ENCODE measurements around the gene ZSCAN32.
A peak's percentile ranks its signal among the peaks of the same experiment; 100 is the strongest.

The ZSCAN32 gene

DNA sequence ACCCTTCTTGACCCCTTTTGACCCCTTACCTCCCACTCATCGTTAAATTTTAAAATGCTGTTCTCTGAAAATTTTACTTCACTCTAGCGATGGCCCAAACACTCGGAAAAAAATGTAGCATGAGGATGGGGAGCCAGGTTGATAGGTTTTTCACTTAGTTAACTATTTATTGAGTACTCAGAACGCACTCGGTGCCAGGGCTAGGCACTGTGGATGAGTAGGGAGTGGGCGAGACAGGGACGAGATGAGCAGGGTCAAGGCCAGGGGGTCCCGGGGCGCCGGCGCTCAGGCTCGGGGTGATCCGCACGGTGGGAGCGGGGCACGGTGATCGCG lies 392 bp downstream of the ZSCAN32 start:
- 0 out of 2 replicates have a peak, but pooled peaks cover 4% of the 10 kb centered on the region for H3K9me3 ChIP-seq (ENCODE audit: low read length)
- peaks cover 13% of the 10 kb centered on the region for H3K79me2 ChIP-seq (ENCODE audit: insufficient read depth, low read length)
- H3K27me3 ChIP-seq (ENCODE audit: insufficient read depth, low read length): no peaks in the 10 kb centered on the region
- H3K9me2 ChIP-seq (ENCODE audit: low read depth, low read length): no peaks in the 10 kb centered on the region
- peak overlapping the region; percentile 13 for H3K27ac ChIP-seq (ENCODE audit: low read depth, low read length, poor library complexity, severe bottlenecking)
- H3K9ac ChIP-seq (ENCODE audit: low read length): peak overlapping the region; percentile 97
- no peak for TF ChIP-seq EZH2 (IDR thresholded peaks at IDR 0.05; ENCODE audit: borderline replicate concordance, low read length)
- TF ChIP-seq, protein P1, sequence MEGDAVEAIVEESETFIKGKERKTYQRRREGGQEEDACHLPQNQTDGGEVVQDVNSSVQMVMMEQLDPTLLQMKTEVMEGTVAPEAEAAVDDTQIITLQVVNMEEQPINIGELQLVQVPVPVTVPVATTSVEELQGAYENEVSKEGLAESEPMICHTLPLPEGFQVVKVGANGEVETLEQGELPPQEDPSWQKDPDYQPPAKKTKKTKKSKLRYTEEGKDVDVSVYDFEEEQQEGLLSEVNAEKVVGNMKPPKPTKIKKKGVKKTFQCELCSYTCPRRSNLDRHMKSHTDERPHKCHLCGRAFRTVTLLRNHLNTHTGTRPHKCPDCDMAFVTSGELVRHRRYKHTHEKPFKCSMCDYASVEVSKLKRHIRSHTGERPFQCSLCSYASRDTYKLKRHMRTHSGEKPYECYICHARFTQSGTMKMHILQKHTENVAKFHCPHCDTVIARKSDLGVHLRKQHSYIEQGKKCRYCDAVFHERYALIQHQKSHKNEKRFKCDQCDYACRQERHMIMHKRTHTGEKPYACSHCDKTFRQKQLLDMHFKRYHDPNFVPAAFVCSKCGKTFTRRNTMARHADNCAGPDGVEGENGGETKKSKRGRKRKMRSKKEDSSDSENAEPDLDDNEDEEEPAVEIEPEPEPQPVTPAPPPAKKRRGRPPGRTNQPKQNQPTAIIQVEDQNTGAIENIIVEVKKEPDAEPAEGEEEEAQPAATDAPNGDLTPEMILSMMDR (IDR thresholded peaks at IDR 0.05; ENCODE audit: low read length): no peak
- peak overlapping the region; percentile 98 for H3K4me3 ChIP-seq (ENCODE audit: low read depth, low read length, poor library complexity, severe bottlenecking)
- peaks cover 15% of the 10 kb centered on the region for H3K4me1 ChIP-seq (ENCODE audit: insufficient read depth, low read length, severe bottlenecking)
- no peaks in the 10 kb centered on the region for H4K20me1 ChIP-seq (ENCODE audit: insufficient read depth, low read length)
- H3K4me2 ChIP-seq (ENCODE audit: low read length): peak overlapping the region; percentile 95
- H2AFZ ChIP-seq (ENCODE audit: low read length): no peak overlapping the region
- no peaks in the 10 kb centered on the region for H3F3A ChIP-seq (ENCODE audit: insufficient read depth, low read length)
- H3K36me3 ChIP-seq (ENCODE audit: insufficient read depth, low read length): peaks cover 59% of the 10 kb centered on the region

DNA sequence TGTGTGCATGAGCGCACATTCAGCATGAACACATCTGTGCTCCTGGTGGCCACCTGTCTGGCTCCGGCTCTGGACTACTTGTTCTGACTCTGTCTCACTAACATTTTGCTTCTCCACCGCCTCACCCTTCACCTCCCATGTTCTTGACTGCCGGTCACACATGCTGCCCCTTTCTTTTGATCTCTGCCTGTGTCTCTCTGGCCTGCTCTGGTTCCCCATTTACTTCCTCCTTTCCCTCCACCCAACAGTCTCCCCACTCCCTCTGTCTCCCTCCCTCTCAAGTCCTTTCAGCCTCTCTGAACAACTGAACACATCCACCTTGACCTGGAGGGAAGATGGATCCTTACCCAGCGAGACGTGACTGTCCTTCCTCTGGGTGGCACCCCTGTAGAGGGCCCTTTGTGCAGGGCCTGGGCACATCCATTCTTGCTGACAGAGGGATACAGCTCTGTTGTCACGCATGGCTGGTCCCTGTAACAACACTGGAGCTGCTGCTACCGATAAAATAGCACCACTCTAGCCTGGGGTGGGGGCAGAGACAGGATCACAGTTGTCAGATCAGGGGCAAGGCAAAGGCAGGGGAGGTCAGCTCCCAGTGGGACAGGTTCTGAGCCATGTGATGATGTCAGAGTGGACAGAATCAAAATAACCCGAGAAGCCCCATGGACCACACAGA lies 11.0 kb downstream of the ZSCAN32 start:
- no peak overlapping the region for H3K9ac ChIP-seq (ENCODE audit: low read length)
- TF ChIP-seq, protein P1 (IDR thresholded peaks at IDR 0.05; ENCODE audit: low read length): no peak
- TF ChIP-seq EZH2 (IDR thresholded peaks at IDR 0.05; ENCODE audit: borderline replicate concordance, low read length): no peak
- peaks cover 84% of the 10 kb centered on the region for H3K36me3 ChIP-seq (ENCODE audit: insufficient read depth, low read length)
- H3F3A ChIP-seq (ENCODE audit: insufficient read depth, low read length): no peaks in the 10 kb centered on the region
- no peaks in the 10 kb centered on the region for H3K27me3 ChIP-seq (ENCODE audit: insufficient read depth, low read length)
- peaks cover 6% of the 10 kb centered on the region for H3K9me3 ChIP-seq (ENCODE audit: low read length)
- H3K27ac ChIP-seq (ENCODE audit: low read depth, low read length, poor library complexity, severe bottlenecking): peak overlapping the region; percentile 51
- no peak overlapping the region for H2AFZ ChIP-seq (ENCODE audit: low read length)
- no peaks in the 10 kb centered on the region for H3K79me2 ChIP-seq (ENCODE audit: insufficient read depth, low read length)
- H3K4me2 ChIP-seq (ENCODE audit: low read length): no peak overlapping the region
- peaks cover 10% of the 10 kb centered on the region for H3K4me1 ChIP-seq (ENCODE audit: insufficient read depth, low read length, severe bottlenecking)
- no peaks in the 10 kb centered on the region for H3K9me2 ChIP-seq (ENCODE audit: low read depth, low read length)
- no peak overlapping the region for H3K4me3 ChIP-seq (ENCODE audit: low read depth, low read length, poor library complexity, severe bottlenecking)
- no peaks in the 10 kb centered on the region for H4K20me1 ChIP-seq (ENCODE audit: insufficient read depth, low read length)

GRCh38 chr16:3388325-3388724 lies 12.5 kb downstream of the ZSCAN32 start:
- H3F3A ChIP-seq (ENCODE audit: insufficient read depth, low read length): no peaks in the 10 kb centered on the region

More at GRCh38 chr16:3388325-3388724, 12.5 kb downstream of the ZSCAN32 start:
- Histone ChIP-seq H3K9me3 (ENCODE audit: low read length) (peaks cover 20% of the 10 kb centered on the region), H3K27me3 (ENCODE audit: insufficient read depth, low read length) (no peaks in the 10 kb centered on the region), H2AFZ (ENCODE audit: low read length) (no peak overlapping the region), H3K27ac (ENCODE audit: low read depth, low read length, poor library complexity, severe bottlenecking) (no peak overlapping the region), H3K4me2 (ENCODE audit: low read length) (no peak overlapping the region), H3K9me2 (ENCODE audit: low read depth, low read length) (no peaks in the 10 kb centered on the region), H4K20me1 (ENCODE audit: insufficient read depth, low read length) (no peaks in the 10 kb centered on the region), H3K9ac (ENCODE audit: low read length) (no peak overlapping the region), H3K79me2 (ENCODE audit: insufficient read depth, low read length) (no peaks in the 10 kb centered on the region), H3K4me1 (ENCODE audit: insufficient read depth, low read length, severe bottlenecking) (peaks cover 10% of the 10 kb centered on the region), H3K4me3 (ENCODE audit: low read depth, low read length, poor library complexity, severe bottlenecking) (no peak overlapping the region), H3K36me3 (ENCODE audit: insufficient read depth, low read length) (peaks cover 84% of the 10 kb centered on the region)
- TF ChIP-seq, protein P1 (IDR thresholded peaks at IDR 0.05; ENCODE audit: low read length): no peak
- no peak for TF ChIP-seq EZH2 (IDR thresholded peaks at IDR 0.05; ENCODE audit: borderline replicate concordance, low read length)
